HG03342 (cell line): ENCODE results near the gene SRF.

Experiments
- ATAC-seq: cut with Tn5 transposase; IDR thresholded peaks from one replicate; pipeline ENCODE4 v1.9.1; 2021; ENCODE audit warnings: mild to moderate bottlenecking, moderate library complexity; ENCODE audit not compliant: unreplicated experiment

The SRF gene

DNA sequence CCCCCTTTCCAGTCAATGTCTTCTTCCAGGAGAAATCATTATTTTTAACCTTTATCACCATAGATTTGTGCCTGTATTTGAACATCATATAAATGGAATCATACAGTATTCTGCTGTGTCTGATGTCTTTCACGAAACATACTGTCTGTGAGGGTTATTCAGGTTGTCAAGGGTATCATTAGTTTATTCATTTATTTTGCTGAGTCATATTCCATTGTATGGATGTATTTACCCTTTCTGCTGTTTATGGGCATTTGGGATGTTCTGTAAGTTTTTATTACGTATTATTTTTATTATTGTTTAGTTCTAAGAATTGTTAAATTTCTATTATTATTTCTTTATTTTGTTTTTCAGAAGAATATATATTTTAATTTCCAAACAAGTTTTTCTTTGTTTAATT is 36.2 kb downstream of the SRF start:
- ATAC-seq = no peak

DNA sequence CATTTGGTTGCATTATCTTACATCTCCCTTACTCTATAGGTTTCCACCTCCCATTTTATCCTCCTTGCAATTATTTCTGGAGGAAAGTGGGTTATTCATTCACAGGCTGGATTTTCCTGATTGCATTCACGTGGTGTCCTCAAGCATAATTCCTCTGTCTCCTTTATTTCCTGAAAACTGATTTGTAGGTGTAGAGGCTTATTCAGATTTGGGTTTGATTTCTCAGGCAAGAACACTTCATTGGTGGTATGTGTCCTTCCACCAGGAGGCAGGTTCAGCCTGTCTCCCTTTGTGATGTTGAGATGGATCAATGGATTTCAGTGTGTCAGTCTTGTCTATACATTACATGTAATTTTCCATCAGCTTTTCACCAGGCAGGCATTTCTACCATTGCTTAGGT is 40.9 kb downstream of the SRF start:
- ATAC-seq = no peak

DNA sequence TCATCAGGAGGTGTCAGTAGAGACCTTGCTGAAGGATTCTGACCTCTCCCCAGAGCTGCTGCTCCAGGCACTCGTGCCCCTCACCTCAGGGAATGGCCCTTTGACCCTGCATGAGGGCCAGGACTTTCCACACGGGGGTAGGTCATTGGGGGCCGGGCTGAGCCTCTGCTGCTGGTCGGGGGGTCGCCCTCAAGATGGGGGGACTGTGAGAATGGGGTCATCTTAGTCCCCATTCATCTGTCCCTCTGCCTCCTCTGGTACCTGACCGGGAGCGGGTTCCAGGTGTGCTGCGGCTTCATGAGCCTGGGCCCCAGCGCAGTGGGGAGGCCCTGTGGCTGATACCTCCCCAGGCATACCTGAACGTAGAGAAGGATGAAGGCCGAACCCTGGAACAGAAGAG is 42.4 kb downstream of the SRF start:
- ATAC-seq = no peak

DNA sequence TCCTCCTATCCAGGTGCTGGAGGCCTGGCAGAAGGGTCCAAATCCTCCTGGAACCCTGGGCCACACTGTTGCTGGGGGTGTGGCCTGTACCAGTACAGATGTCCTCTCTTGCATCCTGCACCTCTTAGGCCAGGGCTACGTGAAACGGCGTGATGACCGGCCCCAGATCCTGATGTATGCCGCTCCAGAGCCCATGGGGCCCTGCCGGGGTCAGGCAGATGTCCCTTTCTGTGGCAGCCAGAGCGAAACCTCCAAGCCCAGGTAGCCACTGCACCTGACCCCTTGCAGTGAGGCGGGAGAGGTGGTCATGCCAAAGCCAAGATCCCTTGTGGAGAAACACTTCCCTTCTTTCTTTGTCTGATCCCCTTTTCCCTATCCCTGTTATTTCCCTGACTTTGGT is 44.0 kb downstream of the SRF start:
- ATAC-seq = no peak

DNA sequence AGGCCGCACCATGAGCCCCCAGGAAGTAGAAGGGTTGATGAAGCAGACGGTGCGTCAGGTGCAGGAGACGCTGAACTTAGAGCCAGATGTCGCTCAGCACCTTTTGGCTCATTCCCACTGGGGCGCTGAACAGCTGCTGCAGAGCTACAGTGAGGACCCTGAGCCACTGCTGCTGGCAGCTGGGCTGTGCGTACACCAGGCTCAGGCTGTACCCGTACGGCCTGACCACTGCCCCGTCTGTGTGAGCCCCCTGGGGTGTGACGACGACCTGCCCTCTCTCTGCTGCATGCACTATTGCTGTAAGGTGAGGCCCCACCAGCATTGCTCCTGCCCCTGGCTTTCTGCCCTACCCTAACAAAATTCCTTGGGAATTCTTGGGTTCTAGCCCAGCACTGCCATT is 45.1 kb downstream of the SRF start:
- ATAC-seq = no peak

DNA sequence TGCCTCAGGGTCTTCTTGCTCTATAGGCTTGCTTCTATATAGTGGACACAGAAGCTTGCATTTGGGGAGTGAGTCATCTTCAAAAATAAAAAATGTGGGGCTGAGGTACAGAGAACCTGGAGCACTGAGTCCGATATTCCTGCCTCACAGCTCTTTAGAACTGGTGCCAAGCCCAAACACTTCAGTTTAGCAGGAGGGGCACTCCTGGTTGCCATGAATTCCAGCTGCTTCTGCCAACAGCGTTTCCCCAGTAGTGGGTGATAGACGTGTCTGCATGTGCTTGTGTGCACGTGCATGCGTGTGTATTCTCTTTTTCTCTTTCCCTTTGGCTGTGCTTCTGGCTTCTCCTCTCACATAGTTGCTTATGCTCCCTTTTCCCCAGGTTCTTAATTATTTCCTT is 46.3 kb downstream of the SRF start:
- no peak for ATAC-seq

DNA sequence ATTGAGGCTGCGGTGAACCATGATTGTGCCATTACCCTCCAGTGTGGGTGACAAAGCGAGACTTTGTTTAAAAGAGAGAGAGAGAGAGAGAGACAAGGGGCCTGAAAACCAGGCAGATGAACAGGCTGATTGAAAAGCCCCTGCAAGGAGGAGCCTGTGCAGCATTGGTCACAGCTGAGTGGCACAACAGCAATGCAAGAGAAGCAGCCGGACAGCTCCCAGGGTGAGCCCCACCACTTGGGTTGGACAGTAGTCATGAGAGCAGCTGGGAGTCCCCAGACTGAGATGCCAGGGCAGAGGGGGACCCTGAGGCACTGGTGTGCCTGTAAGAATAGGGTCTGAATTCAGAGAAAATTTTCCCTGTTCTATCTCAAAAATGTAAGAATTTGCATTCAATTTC is 48.0 kb downstream of the SRF start:
- no peak for ATAC-seq

DNA sequence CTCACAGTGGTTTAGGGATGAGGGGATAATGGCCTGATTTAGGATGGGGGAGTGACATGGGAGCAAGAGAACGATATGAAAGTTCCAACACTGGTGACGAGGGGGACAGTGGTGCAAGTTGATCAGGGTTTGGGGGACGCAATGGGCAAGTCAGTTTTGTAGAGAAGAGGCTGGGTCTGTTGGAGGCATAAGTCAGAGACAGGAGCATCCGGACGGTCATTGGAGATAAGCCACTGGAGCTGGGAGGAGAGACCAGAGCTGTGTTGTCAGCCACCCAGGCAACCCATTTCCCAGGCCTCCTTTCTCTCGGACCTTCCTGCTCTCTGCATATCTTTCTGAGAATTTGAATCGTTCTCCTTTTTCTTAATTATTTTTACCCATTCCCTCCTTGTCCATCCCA is 48.7 kb downstream of the SRF start:
- ATAC-seq = no peak

DNA sequence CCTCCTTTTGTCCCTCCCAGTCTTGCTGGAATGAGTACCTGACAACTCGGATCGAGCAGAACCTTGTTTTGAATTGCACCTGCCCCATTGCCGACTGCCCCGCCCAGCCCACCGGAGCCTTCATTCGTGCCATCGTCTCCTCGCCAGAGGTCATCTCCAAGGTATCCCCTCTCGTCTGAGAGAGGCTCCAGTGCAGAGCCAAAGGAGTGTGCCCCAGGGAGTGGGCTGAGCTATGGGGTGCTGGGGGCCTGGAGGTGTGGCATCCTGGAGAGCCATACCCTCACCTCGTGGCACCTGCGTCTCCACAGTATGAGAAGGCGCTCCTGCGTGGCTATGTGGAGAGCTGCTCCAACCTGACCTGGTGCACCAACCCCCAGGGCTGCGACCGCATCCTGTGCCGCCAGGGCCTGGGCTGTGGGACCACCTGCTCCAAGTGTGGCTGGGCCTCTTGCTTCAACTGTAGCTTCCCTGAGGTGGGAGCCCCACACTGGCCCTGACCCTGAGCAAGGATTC is 49.4 kb downstream of the SRF start:
- no peak for ATAC-seq

DNA sequence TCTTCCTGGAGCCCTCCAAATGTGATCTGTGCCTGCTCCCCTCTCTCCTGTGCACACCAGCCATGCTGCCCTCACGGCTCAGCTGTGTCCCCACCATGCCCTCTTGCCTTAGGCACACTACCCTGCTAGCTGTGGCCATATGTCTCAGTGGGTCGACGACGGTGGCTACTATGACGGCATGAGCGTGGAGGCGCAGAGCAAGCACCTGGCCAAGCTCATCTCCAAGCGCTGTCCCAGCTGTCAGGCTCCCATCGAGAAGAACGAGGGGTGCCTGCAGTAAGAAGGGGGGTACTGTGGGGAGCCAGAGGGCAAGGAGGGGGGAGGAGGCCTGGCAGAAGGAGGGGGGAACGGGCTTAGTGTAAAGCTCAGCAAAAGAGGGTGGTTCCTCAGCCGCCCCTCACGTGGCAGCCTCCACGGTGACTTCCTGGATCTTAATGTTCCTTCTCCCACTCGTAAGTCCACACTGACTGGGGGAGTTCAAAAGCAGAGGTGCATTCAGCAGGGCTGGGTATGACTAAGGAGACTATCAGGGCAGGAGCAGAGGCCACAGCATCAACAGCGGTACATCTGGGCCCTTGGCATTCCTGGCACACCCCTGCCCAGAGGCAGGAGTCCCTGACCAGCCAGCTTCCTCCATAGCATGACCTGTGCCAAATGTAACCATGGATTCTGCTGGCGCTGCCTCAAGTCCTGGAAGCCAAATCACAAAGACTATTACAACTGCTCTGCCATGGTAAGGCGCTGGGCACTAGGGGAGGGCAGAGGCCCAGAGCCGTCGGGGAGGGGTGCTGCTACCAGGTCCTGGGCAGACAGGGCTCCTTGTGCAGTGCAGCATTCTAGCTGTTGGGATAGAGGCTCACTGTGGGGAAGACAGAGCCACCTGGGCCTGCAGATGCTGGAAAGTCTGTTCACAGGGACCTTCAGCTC is 50.2 kb downstream of the SRF start:
- ATAC-seq = no peak

DNA sequence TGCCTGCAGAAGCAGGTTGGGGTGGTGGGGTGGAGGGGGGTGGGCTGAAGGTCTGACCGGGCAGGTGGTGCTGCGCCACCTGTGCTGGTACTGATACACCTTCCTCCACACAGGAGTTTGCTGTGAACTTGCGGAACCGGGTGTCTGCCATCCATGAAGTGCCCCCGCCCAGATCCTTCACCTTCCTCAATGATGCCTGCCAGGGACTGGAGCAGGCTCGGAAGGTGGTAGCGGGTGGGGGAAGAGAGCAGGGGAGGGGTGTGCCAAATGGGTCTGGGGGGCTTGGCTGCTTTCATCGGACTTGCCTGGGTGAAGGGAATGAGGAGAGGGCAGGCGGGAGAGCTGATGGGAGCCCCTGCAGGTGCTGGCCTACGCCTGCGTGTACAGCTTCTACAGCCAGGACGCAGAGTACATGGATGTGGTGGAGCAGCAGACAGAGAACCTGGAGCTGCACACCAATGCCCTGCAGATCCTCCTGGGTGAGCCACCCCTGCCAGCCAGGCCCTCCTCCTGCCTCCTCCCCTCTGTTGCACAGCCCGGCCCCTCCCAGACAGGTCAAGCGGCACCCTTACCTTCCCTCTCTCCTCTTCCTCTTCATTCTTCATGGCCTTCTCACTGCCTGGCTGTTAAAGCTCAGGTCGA is 51.5 kb downstream of the SRF start:
- ATAC-seq = no peak

DNA sequence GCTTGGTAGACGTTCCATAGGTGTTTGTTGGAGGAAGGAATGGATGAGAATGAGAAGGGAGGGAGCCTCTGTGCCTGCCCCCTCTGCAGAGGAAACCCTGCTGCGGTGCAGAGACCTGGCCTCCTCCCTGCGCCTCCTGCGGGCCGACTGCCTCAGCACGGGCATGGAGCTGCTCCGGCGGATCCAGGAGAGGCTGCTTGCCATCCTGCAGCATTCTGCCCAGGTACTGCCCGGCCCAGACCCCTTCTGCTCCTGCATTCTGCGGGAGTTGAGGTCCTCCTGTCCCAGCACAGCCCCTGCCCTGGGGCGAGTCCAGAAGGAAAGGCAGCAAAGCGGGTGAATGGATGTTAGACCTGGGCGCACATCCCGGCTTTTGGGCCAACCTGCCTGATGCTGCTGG is 52.1 kb downstream of the SRF start:
- ATAC-seq = no peak

DNA sequence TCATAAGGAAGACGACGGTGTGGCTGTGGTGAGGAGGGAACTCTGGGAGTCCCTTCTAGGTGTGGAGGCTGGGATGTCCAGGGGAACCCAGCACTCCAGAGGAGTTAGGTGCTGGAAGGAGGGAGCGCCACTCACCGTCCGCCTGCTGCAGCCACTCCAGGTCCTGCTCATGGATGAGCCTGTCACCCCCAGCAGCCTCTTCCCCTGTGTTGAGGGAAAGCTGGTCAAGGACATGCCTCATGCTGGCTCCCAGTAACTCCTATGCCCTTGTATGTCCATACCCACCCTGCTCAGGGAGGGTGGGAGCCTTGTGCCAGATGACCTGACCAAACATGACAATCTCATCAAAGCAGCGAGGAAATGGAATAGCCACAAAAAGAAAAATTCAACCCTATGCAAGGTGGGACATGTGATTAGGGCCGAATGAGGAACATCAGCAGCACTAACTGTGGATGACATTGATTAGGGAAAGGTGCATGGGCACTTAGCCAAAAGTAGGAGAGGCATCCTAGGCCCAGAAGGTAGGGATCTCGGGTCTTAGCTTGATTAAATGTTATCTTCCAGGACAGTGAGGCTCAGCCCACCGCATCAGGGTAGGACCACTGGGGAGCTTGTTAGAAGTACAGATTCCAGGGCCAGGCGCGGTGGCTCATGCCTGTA is 55.3 kb downstream of the SRF start:
- no peak for ATAC-seq

DNA sequence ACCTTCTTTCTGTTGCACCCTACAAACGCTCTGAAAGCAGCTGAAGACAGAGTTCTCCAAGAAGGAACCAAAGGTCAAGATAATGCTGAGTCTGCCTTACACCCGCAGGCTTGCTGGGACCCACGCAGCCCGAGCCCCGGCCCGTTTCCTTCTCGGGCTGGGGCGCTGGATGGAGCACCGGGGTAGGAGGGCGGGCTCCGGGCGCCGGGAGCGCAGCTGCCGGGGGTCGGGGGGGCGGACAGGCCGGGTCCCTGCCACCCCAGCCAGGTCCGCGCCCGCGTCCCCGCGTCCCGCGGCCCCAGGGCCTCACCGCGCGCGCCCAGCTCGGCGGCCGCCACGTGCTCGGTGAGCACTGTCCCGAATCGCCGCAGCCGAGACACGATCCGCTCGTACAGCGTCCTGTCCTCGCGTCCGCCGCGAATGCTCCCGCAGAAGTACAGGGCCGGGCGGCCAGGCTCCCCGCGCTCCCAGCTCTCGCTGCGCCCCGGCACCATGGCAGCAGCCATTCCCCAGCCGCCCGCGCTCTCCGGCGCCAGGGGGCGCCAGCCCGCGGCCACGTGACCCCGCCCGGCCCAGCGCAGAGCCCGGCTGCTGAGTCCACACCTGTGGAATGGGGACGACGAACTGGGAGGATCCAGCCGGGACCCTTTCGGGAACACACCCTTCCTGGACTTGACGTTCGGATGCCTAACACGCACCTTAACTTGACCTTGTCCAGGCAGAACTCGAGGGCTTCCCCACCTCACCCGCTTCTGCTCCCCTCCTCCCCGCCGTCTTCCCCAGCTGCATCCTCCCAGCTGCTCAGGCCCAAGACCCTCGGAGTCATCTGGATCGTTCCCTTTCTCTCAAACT is 58.1 kb downstream of the SRF start, which contains the start of gene DNPH1:
TSS of gene DNPH1 (minus strand) at position 531 of the 852 bp plus-strand sequence. CDS start at position 506, 25 bp downstream.
- ATAC-seq = peak; percentile 62

DNA sequence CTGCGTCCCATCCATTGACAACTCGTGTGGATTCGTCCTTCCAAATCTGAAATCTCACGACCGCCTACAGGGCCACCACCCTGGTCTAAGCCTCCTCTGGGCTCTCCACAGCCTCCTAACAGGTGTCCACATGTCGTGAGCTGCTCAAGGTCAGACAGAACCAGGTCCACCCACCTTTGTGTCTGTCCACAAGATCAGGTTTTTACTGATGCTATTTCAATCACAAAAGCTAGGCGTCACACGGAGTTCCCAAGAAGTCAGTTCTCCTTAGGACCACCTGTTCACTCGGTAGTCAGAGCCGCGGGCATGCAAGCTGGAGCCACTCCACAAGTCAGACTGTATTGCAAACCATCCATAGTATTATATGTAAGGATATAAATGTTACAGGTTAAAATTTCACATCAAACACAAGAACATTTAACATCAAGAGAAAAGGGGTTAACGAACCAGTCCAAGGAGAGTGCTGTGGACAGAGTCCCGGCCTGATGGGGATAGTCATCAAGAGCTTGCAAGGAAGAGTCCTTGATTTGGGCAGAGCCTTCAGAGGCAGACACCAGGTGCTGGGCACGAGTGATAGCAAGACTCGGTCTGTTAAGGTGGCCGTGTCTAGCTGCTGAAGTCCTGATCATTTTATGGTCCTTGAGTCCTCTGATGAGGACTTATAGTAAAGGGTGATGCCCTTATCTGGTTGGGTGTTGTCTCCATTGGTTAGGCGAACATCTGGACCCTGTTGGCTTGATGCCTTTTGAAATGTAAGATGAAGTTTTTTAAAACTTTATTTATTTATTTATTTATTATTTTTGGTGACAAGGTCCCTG is 58.9 kb downstream of the SRF start:
- ATAC-seq = no peak

DNA sequence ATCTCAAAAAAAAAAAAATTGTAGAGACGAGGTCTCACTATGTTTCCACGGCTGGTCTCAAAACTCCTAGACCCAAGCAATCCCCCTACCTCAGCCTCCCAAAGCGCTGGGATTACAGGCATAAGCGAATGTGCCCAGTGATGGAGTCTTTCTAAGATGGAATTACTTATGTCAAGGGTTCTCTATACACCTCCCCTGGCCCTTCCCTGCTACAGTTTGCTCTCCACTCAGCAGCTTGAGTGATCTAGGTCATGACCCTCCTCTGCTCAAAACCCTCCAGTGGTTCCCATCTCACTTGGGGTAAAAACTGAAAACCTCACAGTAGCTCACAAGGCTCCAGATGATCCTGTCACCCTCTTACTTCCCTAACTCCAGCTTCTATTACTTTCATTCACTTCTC is 60.0 kb downstream of the SRF start:
- ATAC-seq = no peak
